ENCODE data around the gene PIKFYVE. TPM values are rescaled to one million over a fixed set of nuclear protein-coding genes. Genes with fewer than 3 reads are reported as not detected.

PIKFYVE gene
- total and polyA plus RNA-seq, 2 of the 8 experiments (the other 6 are each of a cell fraction or from before 2014, with no cell fraction given): 8.8 to 33.5 TPM

DNA sequence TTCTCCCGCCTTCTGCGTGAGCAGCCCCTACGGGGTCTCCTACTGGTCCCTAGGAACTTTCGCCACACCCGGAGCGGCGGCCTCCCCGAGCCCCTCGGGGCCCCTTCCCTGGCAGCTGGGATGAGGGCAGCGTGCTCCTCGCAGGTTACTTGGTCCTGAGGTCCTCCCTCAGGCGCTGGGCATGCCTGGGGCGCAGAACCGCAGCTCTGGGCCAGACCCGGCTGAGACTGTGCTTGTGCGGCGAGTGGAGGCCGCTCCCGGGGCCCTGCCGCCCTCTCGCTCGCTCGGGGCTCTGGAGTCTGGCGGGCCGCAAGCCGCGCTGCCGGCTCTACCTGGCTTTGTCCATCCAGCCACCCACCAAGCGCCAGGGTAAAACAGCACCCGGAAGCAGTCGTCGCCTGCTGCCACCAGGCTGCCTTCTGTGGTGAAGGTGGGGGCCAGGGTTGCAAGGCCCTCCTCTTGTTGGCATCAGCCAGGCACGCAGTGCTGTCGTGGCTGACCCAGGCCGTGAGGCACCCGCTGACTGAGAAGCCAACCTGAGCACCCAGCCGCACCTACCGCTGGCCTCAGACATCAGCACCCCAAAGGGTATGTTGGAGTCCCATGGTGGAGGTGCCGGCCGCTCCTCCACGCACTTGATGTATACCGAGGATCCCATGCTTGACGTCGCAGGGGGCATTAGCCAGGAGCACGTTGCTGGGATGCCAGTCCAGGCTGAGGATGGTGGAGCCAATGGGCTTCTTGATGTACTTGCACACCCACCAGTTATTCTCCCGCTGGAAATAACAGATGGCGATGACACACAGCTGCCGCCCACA, 94.4 kb downstream of the PIKFYVE start:
- Histone ChIP-seq H4K20me1 (replicated peaks in 1 of 2; ENCODE audit: control insufficient read depth in 1 of 2, insufficient read depth in 2 of 2, low read length in 2 of 2) (no peaks in the 10 kb centered on the region), H2BK5ac (ENCODE audit: low read depth, low read length) (no peak overlapping the region), H2BK15ac (ENCODE audit: low read length) (no peak overlapping the region), H2BK12ac (ENCODE audit: low read depth, low read length) (no peak overlapping the region), H3K23ac (ENCODE audit: insufficient read length) (no peak overlapping the region), H2BK120ac (replicated peaks; ENCODE audit: low read depth, low read length) (no peak overlapping the region), H3K9ac (replicated peaks in 1 of 4; ENCODE audit: extremely low read depth in 1 of 4, low read depth in 3 of 4, low read length in 3 of 4) (no peak overlapping the region), H3K79me2 (ENCODE audit: control insufficient read depth in 1 of 2, insufficient read depth in 2 of 2, low read length in 2 of 2) (no peaks in the 10 kb centered on the region), H3K4me1 (replicated peaks in 1 of 4; ENCODE audit: control insufficient read depth in 3 of 4, insufficient read depth in 4 of 4, low read length in 3 of 4) (no peaks in the 10 kb centered on the region; a peak in 1 of 7 replicates), H3K4me3 (ENCODE audit: extremely low read depth in 1 of 4, insufficient read depth in 2 of 4, low read depth in 3 of 4, low read length in 4 of 4) (no peak overlapping the region), H3K9me3 (ENCODE audit: insufficient read depth in 2 of 2, low read depth in 1 of 2, low read length in 1 of 2) (peaks cover 3 to 8% of the 10 kb centered on the region in 2 experiments; a peak in 3 of 4 replicates), H2BK20ac (ENCODE audit: low read length) (no peak overlapping the region), H4K91ac (replicated peaks; ENCODE audit: insufficient read length, low read length) (no peak overlapping the region), H3K4ac (replicated peaks; ENCODE audit: insufficient read length, low read depth, low read length) (no peak overlapping the region), H3K56ac (replicated peaks; ENCODE audit: insufficient read length, low read depth, low read length) (no peak overlapping the region), H3K4me2 (ENCODE audit: insufficient read depth in 1 of 2, low read depth in 2 of 2, low read length in 2 of 2) (no peak overlapping the region), H2AFZ (ENCODE audit: low read length) (no peak overlapping the region), H3K27ac (ENCODE audit: low read depth, low read length) (no peak overlapping the region), H4K5ac (ENCODE audit: insufficient read length, low read depth, low read length) (no peak overlapping the region), H3K36me3 (ENCODE audit: control insufficient read depth in 2 of 4, insufficient read depth in 4 of 4, low read length in 3 of 4) (peaks cover 0 to 11% (median 2%) of the 10 kb centered on the region in 4 experiments; a peak in 3 of 8 replicates), H3K18ac (ENCODE audit: extremely low read depth, low read length) (no peak overlapping the region), H4K8ac (ENCODE audit: extremely low read depth, insufficient read depth, low read length) (no peak overlapping the region), H3K79me1 (ENCODE audit: low read depth, low read length) (no peaks in the 10 kb centered on the region), H2AK5ac (ENCODE audit: low read depth, low read length) (no peak overlapping the region), H3K14ac (ENCODE audit: insufficient read length) (no peak overlapping the region), H3K23me2 (ENCODE audit: low read depth, low read length) (no peaks in the 10 kb centered on the region), H3K27me3 (replicated peaks in 1 of 4; ENCODE audit: control insufficient read depth in 3 of 4, extremely low read depth in 1 of 4, insufficient read depth in 3 of 4, low read length in 3 of 4) (no peaks in the 10 kb centered on the region)
- 93% methylated on average over 41 of the region's 48 CpGs; no CpG with 5 or more reads in 1 of the 2 experiments for WGBS, 2 experiments (ENCODE audit: extremely low coverage in 1 of 2, insufficient coverage in 1 of 2, insufficient read length in 1 of 2, insufficient replicate concordance in 2 of 2, low coverage in 1 of 2, low lambda C conversion rate in 2 of 2, missing lambda C conversion rate in 1 of 2)
- ChIA-PET CTCF (ENCODE audit: partially characterized antibody) (interaction anchor here (0.5 kb wide), 1 partner anchor 1836 kb away, joined by 3 read pairs; no protein-coding TSS in a partner anchor), POLR2A (ENCODE audit: partially characterized antibody) (no interaction called here)
- FAIRE-seq (no peak), DNase-seq (ENCODE audit: low read depth in 1 of 2, low spot score in 2 of 2) (no peak)
- TF ChIP-seq MAFK (IDR thresholded peaks at IDR 0.05; ENCODE audit: low read depth, low read length): no peak
- no peak for TF ChIP-seq GABPA (IDR thresholded peaks at IDR 0.05; ENCODE audit: borderline replicate concordance, insufficient read depth, low read length)
- TF ChIP-seq NANOG (IDR thresholded peaks at IDR 0.05; ENCODE audit: insufficient read depth, low read depth, low read length, poor library complexity, severe bottlenecking): no peak
- TF ChIP-seq, protein P1, sequence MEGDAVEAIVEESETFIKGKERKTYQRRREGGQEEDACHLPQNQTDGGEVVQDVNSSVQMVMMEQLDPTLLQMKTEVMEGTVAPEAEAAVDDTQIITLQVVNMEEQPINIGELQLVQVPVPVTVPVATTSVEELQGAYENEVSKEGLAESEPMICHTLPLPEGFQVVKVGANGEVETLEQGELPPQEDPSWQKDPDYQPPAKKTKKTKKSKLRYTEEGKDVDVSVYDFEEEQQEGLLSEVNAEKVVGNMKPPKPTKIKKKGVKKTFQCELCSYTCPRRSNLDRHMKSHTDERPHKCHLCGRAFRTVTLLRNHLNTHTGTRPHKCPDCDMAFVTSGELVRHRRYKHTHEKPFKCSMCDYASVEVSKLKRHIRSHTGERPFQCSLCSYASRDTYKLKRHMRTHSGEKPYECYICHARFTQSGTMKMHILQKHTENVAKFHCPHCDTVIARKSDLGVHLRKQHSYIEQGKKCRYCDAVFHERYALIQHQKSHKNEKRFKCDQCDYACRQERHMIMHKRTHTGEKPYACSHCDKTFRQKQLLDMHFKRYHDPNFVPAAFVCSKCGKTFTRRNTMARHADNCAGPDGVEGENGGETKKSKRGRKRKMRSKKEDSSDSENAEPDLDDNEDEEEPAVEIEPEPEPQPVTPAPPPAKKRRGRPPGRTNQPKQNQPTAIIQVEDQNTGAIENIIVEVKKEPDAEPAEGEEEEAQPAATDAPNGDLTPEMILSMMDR (IDR thresholded peaks at IDR 0.05; ENCODE audit: control extremely low read depth in 1 of 3, insufficient read depth in 1 of 3, low read depth in 1 of 3, low read length in 3 of 3): no peak
- TF ChIP-seq TBP (IDR thresholded peaks at IDR 0.05; ENCODE audit: low read depth, low read length): no peak
- no peak for TF ChIP-seq SP2 (IDR thresholded peaks at IDR 0.05; ENCODE audit: low read length)
- TF ChIP-seq KDM4A (IDR thresholded peaks at IDR 0.05; ENCODE audit: low read depth, low read length, severe bottlenecking): no peak
- TF ChIP-seq HDAC2 (IDR thresholded peaks at IDR 0.05; ENCODE audit: borderline replicate concordance in 1 of 2, low read depth in 2 of 2, low read length in 2 of 2): no peak
- TF ChIP-seq GTF2F1 (IDR thresholded peaks at IDR 0.05; ENCODE audit: borderline replicate concordance, low read depth, low read length): no peak
